ENCODE results near the gene KLK10. TPM values are rescaled to one million over a fixed set of nuclear protein-coding genes. Genes with fewer than 3 reads are reported as not detected.
"Not testable (repeated sequence)": the region's sequence is repeated elsewhere in the genome, so short reads cannot be mapped to it uniquely, and the experiment has no call there.

The KLK10 gene
- total RNA-seq, 4 donors from 2014 or later = 0.27 to 1.3 TPM; not detected in 2

DNA sequence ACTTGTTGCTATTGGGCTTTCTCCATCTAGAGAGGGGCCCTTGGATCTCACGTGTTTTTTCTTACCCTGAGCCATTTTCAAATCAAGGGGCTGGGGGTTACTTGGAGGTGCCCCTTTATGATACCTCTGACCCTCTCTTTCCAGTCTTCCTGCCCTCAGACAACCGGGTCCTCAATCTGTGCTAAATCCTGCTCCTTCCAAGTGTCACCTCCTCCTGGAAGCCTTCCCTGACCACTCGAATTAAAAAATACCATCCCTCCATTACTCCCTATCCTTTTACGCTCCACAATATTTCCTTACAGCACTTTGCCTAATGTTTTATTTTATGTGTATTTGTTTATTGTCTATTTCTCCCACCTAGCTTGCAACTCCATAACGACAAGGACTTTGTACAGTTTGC, 21.4 kb downstream of the KLK10 start:
- Histone ChIP-seq H3K27me3 (peaks cover 41% of the 10 kb centered on the region), H3K4me1 (no peaks in the 10 kb centered on the region), H3K36me3 (no peaks in the 10 kb centered on the region), H3K4me3 (no peak overlapping the region), H3K9me3 (no peaks in the 10 kb centered on the region), H3K27ac (no peak overlapping the region)
- intact Hi-C loops (cut with DNase I; ENCODE audit: low total_unique reads) (no loop called here), in situ Hi-C loops (cut with MboI; ENCODE audit: low pct_ligation_motif_present in 1 of 4, low pct_unique_long_range_greater_than_20kb in 1 of 4, low sequenced_read_pairs in 3 of 4) (no loop called here)
- TF ChIP-seq, protein P1, sequence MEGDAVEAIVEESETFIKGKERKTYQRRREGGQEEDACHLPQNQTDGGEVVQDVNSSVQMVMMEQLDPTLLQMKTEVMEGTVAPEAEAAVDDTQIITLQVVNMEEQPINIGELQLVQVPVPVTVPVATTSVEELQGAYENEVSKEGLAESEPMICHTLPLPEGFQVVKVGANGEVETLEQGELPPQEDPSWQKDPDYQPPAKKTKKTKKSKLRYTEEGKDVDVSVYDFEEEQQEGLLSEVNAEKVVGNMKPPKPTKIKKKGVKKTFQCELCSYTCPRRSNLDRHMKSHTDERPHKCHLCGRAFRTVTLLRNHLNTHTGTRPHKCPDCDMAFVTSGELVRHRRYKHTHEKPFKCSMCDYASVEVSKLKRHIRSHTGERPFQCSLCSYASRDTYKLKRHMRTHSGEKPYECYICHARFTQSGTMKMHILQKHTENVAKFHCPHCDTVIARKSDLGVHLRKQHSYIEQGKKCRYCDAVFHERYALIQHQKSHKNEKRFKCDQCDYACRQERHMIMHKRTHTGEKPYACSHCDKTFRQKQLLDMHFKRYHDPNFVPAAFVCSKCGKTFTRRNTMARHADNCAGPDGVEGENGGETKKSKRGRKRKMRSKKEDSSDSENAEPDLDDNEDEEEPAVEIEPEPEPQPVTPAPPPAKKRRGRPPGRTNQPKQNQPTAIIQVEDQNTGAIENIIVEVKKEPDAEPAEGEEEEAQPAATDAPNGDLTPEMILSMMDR (IDR thresholded peaks at IDR 0.05) = no peak
- TF ChIP-seq EP300 (IDR thresholded peaks at IDR 0.05; ENCODE audit: low read depth) = no peak
- no peak for TF ChIP-seq POLR2AphosphoS5 (IDR thresholded peaks at IDR 0.05)
- TF ChIP-seq POLR2A (IDR thresholded peaks at IDR 0.05) = no peak
- DNase-seq = no peak
- WGBS, 2 donors (ENCODE audit: low coverage in 1 of 2) = 31 to 52% methylated on average over 4 to 5 of the region's 5 CpGs

DNA sequence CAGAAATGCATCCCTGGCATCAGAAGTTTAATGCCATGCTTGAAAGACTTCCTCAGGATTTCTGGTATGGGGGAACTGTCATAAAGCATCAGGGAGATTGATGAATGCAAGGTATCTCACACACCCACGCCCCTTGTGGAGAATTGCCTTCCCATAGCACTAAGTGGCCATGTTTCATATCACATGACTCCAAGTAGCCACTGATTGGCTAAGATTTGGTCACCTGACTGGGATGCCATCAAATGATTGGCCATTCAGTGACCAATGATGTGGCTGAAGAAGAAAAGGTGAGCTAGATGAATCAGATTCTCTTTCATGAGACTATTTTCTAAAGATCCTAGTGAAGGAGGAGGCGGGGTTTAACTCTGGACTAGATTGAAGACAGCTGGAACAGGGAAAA, 25.4 kb downstream of the KLK10 start:
- in situ Hi-C loops (cut with MboI; ENCODE audit: low pct_ligation_motif_present in 1 of 4, low pct_unique_long_range_greater_than_20kb in 1 of 4, low sequenced_read_pairs in 3 of 4) (no loop called here), intact Hi-C loops (cut with DNase I; ENCODE audit: low total_unique reads) (no loop called here)
- H3K4me3 ChIP-seq = no peak overlapping the region
- H3K27ac ChIP-seq = no peak overlapping the region
- peaks cover 7% of the 10 kb centered on the region for H3K27me3 ChIP-seq
- no peak for DNase-seq
- no peaks in the 10 kb centered on the region for H3K4me1 ChIP-seq
- 60 to 63% methylated on average over 2 of the region's 2 CpGs for WGBS, 2 donors (ENCODE audit: low coverage in 1 of 2)
- H3K9me3 ChIP-seq = no peaks in the 10 kb centered on the region
- TF ChIP-seq, protein P1 (IDR thresholded peaks at IDR 0.05) = no peak
- TF ChIP-seq EP300 (IDR thresholded peaks at IDR 0.05; ENCODE audit: low read depth) (no peak), POLR2AphosphoS5 (IDR thresholded peaks at IDR 0.05) (no peak), POLR2A (IDR thresholded peaks at IDR 0.05) (no peak)
- no peaks in the 10 kb centered on the region for H3K36me3 ChIP-seq

DNA sequence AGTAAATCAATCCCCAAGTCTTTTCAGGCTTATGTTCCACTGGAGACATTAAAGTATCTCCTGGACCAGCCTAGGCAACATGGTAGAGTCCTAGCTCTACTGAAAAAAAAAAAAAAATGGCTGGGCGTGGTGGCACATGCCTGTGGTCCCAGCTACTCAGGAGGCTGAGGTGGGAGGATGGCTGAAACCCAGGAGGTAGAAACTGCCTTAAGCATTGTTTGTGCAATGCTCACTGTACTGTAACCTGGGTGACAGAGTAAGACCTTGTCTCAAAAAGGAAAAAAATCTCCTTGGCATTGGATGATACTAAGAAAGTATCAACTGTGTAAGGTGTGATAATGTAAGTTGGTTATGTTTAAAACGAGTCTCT, 26.9 kb downstream of the KLK10 start:
- DNase-seq = no peak
- Histone ChIP-seq H3K27ac (no peak overlapping the region), H3K36me3 (no peaks in the 10 kb centered on the region), H3K4me1 (no peaks in the 10 kb centered on the region), H3K9me3 (no peaks in the 10 kb centered on the region), H3K27me3 (peaks cover 2% of the 10 kb centered on the region), H3K4me3 (no peak overlapping the region)
- in situ Hi-C loops (cut with MboI; ENCODE audit: low pct_ligation_motif_present in 1 of 4, low pct_unique_long_range_greater_than_20kb in 1 of 4, low sequenced_read_pairs in 3 of 4) (no loop called here), intact Hi-C loops (cut with DNase I; ENCODE audit: low total_unique reads) (no loop called here)
- WGBS, 2 donors (ENCODE audit: low coverage in 1 of 2) = 45 to 46% methylated on average over 2 of the region's 2 CpGs
- no peak for TF ChIP-seq POLR2A (IDR thresholded peaks at IDR 0.05)

DNA sequence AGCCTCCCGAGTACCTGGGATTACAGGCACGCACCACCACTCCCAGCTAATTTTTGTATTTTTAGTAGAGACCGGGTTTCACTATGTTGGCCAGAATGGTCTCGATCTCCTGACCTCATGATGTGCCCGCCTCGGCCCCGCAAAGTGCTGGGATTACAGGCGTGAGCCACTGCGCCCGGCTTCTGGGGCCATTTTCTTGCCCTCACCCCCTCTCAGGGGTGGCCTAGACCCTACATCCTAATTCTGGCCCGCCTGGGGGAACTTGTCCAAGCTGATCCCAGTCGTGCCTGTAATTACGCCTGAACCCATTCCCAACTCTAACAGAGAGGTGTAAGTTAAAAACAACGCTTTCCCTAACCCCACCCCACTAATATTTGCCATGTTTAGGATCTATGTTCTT, 35.1 kb downstream of the KLK10 start:
- in situ Hi-C loops (cut with MboI; ENCODE audit: low pct_ligation_motif_present in 1 of 4, low pct_unique_long_range_greater_than_20kb in 1 of 4, low sequenced_read_pairs in 3 of 4); H3K27ac ChIP-seq; intact Hi-C loops (cut with DNase I; ENCODE audit: low total_unique reads); DNase-seq; H3K36me3 ChIP-seq; H3K9me3 ChIP-seq; H3K4me3 ChIP-seq; H3K4me1 ChIP-seq: not testable (repeated sequence)
- H3K27me3 ChIP-seq = peaks cover 39% of the 10 kb centered on the region
- 80 to 83% methylated on average over 5 to 14 of the region's 14 CpGs for WGBS, 2 donors (ENCODE audit: low coverage in 1 of 2)

DNA sequence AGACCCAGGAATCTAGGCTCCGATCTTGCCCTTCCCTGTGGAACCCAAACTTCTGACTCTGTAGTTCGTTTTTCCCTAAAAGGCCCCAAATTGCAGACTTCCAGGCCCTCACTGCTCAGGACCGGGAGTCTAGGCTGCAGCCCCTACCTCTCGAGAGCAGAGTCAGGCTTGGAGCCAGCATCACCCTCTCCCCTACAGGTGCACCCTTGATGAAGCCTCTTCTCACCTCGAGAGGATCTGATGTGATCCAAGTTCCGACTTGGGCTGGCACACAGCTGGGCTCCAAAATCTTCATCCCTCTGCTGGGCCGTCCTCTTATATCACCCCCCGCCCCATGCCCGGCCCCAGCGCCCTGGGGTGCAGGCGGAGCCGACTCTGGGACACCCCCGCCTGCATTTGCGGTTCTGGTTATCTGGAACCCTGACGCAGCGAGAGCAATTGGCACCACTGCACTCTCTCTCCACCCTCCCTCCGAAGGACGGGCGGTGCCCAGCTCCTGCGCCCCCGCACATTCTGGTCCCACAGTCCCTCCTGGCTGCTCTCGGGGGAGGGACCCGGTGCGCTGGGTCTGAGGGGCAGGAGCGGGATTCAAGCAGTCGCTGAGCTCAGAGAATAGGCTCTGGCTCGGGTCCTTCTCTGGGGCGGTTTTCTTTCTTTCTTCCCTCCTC, 35.8 kb downstream of the KLK10 start, which contains the start of gene KLK7:
KLK7 (minus strand) TSS at position 293 of the 668 bp plus-strand sequence. CDS start 1,518 bp downstream, outside the sequence.
- TF ChIP-seq EP300 (IDR thresholded peaks at IDR 0.05; ENCODE audit: low read depth) = no peak
- TF ChIP-seq POLR2AphosphoS5 (IDR thresholded peaks at IDR 0.05) = no peak
- no peak for TF ChIP-seq POLR2A (IDR thresholded peaks at IDR 0.05)
- TF ChIP-seq, protein P1 (IDR thresholded peaks at IDR 0.05) = no peak
- 22% methylated on average over 26 of the region's 28 CpGs; no CpG with 5 or more reads in 1 of the 2 donors for WGBS, 2 donors (ENCODE audit: low coverage in 1 of 2)
- DNase-seq = no peak
- H3K4me1 ChIP-seq = no peaks in the 10 kb centered on the region
- in situ Hi-C loops (cut with MboI; ENCODE audit: low pct_ligation_motif_present in 1 of 4, low pct_unique_long_range_greater_than_20kb in 1 of 4, low sequenced_read_pairs in 3 of 4) (no loop called here), intact Hi-C loops (cut with DNase I; ENCODE audit: low total_unique reads) (no loop called here)
- H3K27ac ChIP-seq = no peak within 1 kb of the TSS
- H3K4me3 ChIP-seq = no peak within 1 kb of the TSS
- no peaks in the 10 kb centered on the region for H3K9me3 ChIP-seq
- H3K27me3 ChIP-seq = peaks cover 40% of the 10 kb centered on the region
- no peaks in the 10 kb centered on the region for H3K36me3 ChIP-seq
